ENCODE data around the gene CPNE9. TPM values are rescaled to one million over a fixed set of nuclear protein-coding genes. Genes with fewer than 3 reads are reported as not detected.

Gene CPNE9
- total RNA-seq, 2 experiments from 2014 or later: not detected

DNA sequence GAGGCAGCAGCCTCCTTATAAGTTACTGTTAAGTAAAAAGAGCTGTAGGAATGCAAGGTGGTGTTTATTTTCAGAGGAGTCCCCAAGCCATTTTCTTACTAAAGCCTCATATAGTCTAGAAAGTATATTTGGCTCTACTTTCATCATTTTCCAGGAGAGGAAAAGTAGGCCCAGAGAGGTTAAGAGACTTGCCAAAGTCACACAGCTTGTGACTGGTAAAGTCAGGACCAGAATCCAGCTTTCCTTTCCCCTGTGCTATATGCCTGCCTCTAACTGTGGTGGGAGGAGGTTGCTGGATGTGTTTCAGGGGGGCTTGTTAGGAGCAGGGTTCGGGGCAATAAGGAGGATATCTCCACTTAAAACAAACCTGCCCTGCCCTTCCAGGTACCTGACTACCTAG lies 38.9 kb downstream of the CPNE9 start:
- ChIA-PET POLR2A (interaction anchor here (1.4 kb wide), 1 partner anchor 11 kb away, joined by 3 read pairs; the partner anchor contains the start of gene BRPF1), CTCF (interaction anchor here (1.3 kb wide), 2 partner anchors 10 to 16 kb away, joined by 3 to 4 read pairs; partner anchors contain the start of gene BRPF1)
- Mint-ChIP-seq H3K4me1 (ENCODE audit: low read depth) (peaks cover 19% of the 10 kb centered on the region), H3K27me3 (no peaks in the 10 kb centered on the region), H3K36me3 (peaks cover 70% of the 10 kb centered on the region), H3K9me3 (no peaks in the 10 kb centered on the region), H3K4me3 (no peak overlapping the region), H3K27ac (no peak overlapping the region)
- DNase-seq: no peak
- intact Hi-C loops (cut with micrococcal nuclease): no loop called here

GRCh38 chr3:9743548-9743947 lies 39.9 kb downstream of the CPNE9 start:
- intact Hi-C loops (cut with micrococcal nuclease): no loop called here
- ChIA-PET POLR2A (interaction anchor here (0.7 kb wide), 1 partner anchor 11 kb away, joined by 3 read pairs; no protein-coding TSS in a partner anchor), CTCF (interaction anchor here (1.3 kb wide), 1 partner anchor 11 kb away, joined by 3 read pairs; the partner anchor contains the start of gene BRPF1)
- Mint-ChIP-seq H3K36me3 (peaks cover 70% of the 10 kb centered on the region), H3K9me3 (no peaks in the 10 kb centered on the region), H3K4me1 (ENCODE audit: low read depth) (peaks cover 19% of the 10 kb centered on the region), H3K27ac (no peak overlapping the region), H3K27me3 (no peaks in the 10 kb centered on the region), H3K4me3 (no peak overlapping the region)
- no peak for DNase-seq

- Mint-ChIP-seq H3K9me3 (no peaks in the 10 kb centered on the region), H3K27me3 (no peaks in the 10 kb centered on the region), H3K4me3 (no peak overlapping the region), H3K4me1 (ENCODE audit: low read depth) (peaks cover 20% of the 10 kb centered on the region), H3K27ac (no peak overlapping the region), H3K36me3 (peaks cover 67% of the 10 kb centered on the region)
- CTCF ChIA-PET: no interaction called here
- no peak for DNase-seq
- intact Hi-C loops (cut with micrococcal nuclease): no loop called here
- POLR2A ChIA-PET: no interaction called here
Observed at GRCh38 chr3:9744162-9744561, 40.5 kb downstream of the CPNE9 start.

DNA sequence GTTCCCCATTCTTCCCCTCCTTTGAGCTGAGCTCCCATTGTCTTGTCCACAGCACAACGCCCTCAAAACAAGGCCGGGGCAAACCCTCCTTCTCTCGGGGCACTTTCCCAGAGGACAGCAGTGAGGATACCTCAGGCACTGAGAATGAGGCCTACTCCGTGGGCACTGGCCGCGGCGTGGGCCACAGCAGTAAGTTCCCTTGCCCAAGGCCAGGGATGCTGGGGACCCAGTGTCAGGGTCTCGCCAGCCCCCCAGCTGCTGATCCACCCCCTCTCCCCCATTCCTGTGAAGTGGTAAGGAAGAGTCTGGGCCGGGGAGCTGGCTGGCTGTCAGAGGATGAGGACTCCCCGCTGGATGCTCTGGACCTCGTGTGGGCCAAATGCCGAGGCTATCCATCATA lies 41.9 kb downstream of the CPNE9 start:
- Mint-ChIP-seq H3K27ac (no peak overlapping the region), H3K4me3 (no peak overlapping the region), H3K27me3 (no peaks in the 10 kb centered on the region), H3K36me3 (peaks cover 61% of the 10 kb centered on the region), H3K4me1 (ENCODE audit: low read depth) (peaks cover 23% of the 10 kb centered on the region), H3K9me3 (no peaks in the 10 kb centered on the region)
- CTCF ChIA-PET: interaction anchor here (1.3 kb wide), 1 partner anchor 18 kb away, joined by 4 read pairs; no protein-coding TSS in a partner anchor
- intact Hi-C loops (cut with micrococcal nuclease): no loop called here
- POLR2A ChIA-PET: no interaction called here
- DNase-seq: no peak

- DNase-seq: peak; percentile 57
- Mint-ChIP-seq H3K36me3 (peaks cover 60% of the 10 kb centered on the region), H3K4me3 (no peak overlapping the region), H3K9me3 (no peaks in the 10 kb centered on the region), H3K27ac (peak overlapping the region; percentile 74), H3K27me3 (no peaks in the 10 kb centered on the region), H3K4me1 (ENCODE audit: low read depth) (peaks cover 30% of the 10 kb centered on the region)
- POLR2A ChIA-PET: no interaction called here
- CTCF ChIA-PET: interaction anchor here (1.3 kb wide), 1 partner anchor 19 kb away, joined by 4 read pairs; no protein-coding TSS in a partner anchor
- intact Hi-C loops (cut with micrococcal nuclease): no loop called here
Observed at GRCh38 chr3:9746330-9746729, 42.7 kb downstream of the CPNE9 start.

DNA sequence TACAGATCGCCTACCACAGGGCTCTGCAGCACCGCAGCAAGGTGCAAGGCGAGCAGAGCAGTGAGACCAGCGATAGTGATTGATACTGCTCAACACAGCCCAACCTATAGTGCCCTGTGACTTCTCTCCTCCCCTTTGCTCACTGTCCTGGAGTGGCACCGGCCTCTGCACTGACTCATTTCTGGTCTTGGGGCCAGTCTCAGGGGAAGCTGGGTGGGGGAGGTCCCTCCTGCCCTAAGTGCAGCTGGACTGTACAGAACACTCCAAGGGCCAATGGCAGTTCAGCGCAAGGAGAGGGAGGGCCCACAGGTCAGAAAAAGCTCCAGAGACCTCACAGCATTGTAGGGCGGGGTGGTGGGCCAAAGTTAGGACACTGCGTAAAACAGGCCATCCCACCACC lies 43.6 kb downstream of the CPNE9 start:
- Mint-ChIP-seq H3K27me3 (no peaks in the 10 kb centered on the region), H3K4me1 (ENCODE audit: low read depth) (peaks cover 39% of the 10 kb centered on the region), H3K4me3 (no peak overlapping the region), H3K27ac (peak overlapping the region; percentile 74), H3K9me3 (no peaks in the 10 kb centered on the region), H3K36me3 (peaks cover 67% of the 10 kb centered on the region)
- intact Hi-C loops (cut with micrococcal nuclease): no loop called here
- ChIA-PET CTCF (no interaction called here), POLR2A (interaction anchor here (1.4 kb wide), 1 partner anchor 15 kb away, joined by 3 read pairs; no protein-coding TSS in a partner anchor)
- DNase-seq: peak; percentile 27

GRCh38 chr3:9748031-9748430 lies 44.4 kb downstream of the CPNE9 start:
- intact Hi-C loops (cut with micrococcal nuclease): no loop called here
- Mint-ChIP-seq H3K27me3 (no peaks in the 10 kb centered on the region), H3K36me3 (peaks cover 68% of the 10 kb centered on the region), H3K4me3 (no peak overlapping the region), H3K4me1 (ENCODE audit: low read depth) (peaks cover 39% of the 10 kb centered on the region), H3K9me3 (no peaks in the 10 kb centered on the region), H3K27ac (no peak overlapping the region)
- no peak for DNase-seq
- CTCF ChIA-PET: interaction anchor here (2.8 kb wide), 1 partner anchor 15 kb away, joined by 8 read pairs; no protein-coding TSS in a partner anchor
- POLR2A ChIA-PET: interaction anchor here (0.6 to 3.8 kb wide), 3 partner anchors 11 to 45 kb away, joined by 3 to 24 read pairs (median 3); partner anchors contain the start of genes ARPC4 and TADA3

GRCh38 chr3:9749296-9749644 lies 45.6 kb downstream of the CPNE9 start:
- intact Hi-C loops (cut with micrococcal nuclease): loop anchor here (1.0 kb wide), 2 partner anchors 20 to 100 kb away; partner anchors contain the start of genes CAMK1 and MTMR14
- peaks cover 66% of the 10 kb centered on the region for H3K36me3 Mint-ChIP-seq
- H3K27me3 Mint-ChIP-seq: no peaks in the 10 kb centered on the region
- H3K9me3 Mint-ChIP-seq: no peaks in the 10 kb centered on the region
- no peak for DNase-seq
- CTCF ChIA-PET: interaction anchor here (0.7 to 2.8 kb wide), 9 partner anchors 11 to 184 kb away, joined by 3 to 12 read pairs (median 5); partner anchors contain the start of genes ARPC4, BRPF1, CRELD1 and TADA3
- H3K27ac Mint-ChIP-seq: peak overlapping the region; percentile 88
- POLR2A ChIA-PET: interaction anchor here (0.7 to 3.8 kb wide), 5 partner anchors 20 to 56 kb away, joined by 3 to 24 read pairs (median 3); partner anchors contain the start of genes ARPC4, CAMK1 and TADA3
- peaks cover 44% of the 10 kb centered on the region for H3K4me1 Mint-ChIP-seq (ENCODE audit: low read depth)
- H3K4me3 Mint-ChIP-seq: peak overlapping the region; percentile 96

DNA sequence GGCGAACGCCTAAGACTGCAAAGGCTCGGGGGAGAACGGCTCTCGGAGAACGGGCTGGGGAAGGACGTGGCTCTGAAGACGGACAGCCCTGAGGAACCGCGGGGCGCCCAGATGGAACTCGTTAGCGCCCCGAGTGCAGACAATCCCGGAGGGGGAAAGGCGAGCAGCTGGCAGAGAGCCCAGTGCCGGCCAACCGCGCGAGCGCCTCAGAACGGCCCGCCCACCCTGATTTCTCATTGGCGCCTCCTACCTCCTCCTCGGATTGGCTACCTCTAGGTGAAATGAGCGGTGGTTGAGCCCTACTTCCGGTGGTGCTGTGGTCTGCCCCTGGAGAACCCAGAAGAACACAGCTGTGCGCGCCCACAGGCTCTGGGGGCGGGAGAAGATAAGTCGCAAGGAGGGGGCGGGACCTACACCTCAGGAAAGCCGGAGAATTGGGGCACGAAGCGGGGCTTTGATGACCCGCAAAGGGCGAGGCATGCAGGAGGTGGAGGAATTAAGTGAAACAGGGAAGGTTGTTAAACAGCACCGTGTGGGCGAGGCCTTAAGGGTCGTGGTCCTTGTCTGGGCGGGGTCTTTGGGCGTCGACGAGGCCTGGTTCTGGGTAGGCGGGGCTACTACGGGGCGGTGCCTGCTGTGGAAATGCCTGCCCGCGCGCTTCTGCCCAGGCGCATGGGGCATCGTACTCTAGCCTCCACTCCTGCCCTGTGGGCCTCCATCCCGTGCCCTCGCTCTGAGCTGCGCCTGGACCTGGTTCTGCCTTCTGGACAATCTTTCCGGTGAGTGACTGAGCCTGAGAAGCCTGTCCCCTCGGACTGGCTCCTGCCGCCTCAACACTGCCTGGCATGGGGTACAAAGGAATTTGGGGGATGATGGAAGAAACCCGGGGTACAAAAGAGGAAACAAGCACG lies 46.3 kb downstream of the CPNE9 start, which contains the start of gene OGG1:
Gene OGG1, plus strand, starts transcription at position 308 of the 911 bp plus-strand sequence. Its CDS starts 335 bp downstream, at position 643.
- Mint-ChIP-seq H3K4me1 (ENCODE audit: low read depth) (peaks cover 50% of the 10 kb centered on the region), H3K27me3 (no peaks in the 10 kb centered on the region), H3K4me3 (peak within 1 kb of the TSS; percentile 96), H3K27ac (peak within 1 kb of the TSS; percentile 88), H3K36me3 (peaks cover 65% of the 10 kb centered on the region), H3K9me3 (no peaks in the 10 kb centered on the region)
- DNase-seq: peak; percentile 98
- ChIA-PET CTCF (interaction anchor here (0.7 to 2.8 kb wide), 13 partner anchors 12 to 183 kb away, joined by 3 to 12 read pairs (median 4); partner anchors contain the start of genes ARPC4, BRPF1, CRELD1 and TADA3), POLR2A (interaction anchor here (0.6 to 3.8 kb wide), 11 partner anchors 13 to 388 kb away, joined by 3 to 24 read pairs (median 3); partner anchors contain the start of genes ARPC4, CAMK1 and TADA3)
- intact Hi-C loops (cut with micrococcal nuclease): loop anchor here (1.0 to 5.0 kb wide), 7 partner anchors 19 to 353 kb away; partner anchors contain the start of genes BRPF1, CAMK1, MTMR14 and SETD5

GRCh38 chr3:9750556-9751411 lies 47.2 kb downstream of the CPNE9 start:
- H3K4me1 Mint-ChIP-seq (ENCODE audit: low read depth): peaks cover 51% of the 10 kb centered on the region
- intact Hi-C loops (cut with micrococcal nuclease): loop anchor here (1.0 to 5.0 kb wide), 5 partner anchors 19 to 353 kb away; partner anchors contain the start of genes BRPF1, SETD5 and TADA3
- H3K27me3 Mint-ChIP-seq: no peaks in the 10 kb centered on the region
- ChIA-PET POLR2A (interaction anchor here (0.6 to 3.8 kb wide), 8 partner anchors 13 to 681 kb away, joined by 3 to 24 read pairs (median 3); partner anchors contain the start of genes ARPC4 and TADA3), CTCF (interaction anchor here (0.7 to 2.8 kb wide), 6 partner anchors 18 to 75 kb away, joined by 3 to 11 read pairs (median 4); partner anchors contain the start of genes ARPC4 and TADA3)
- H3K4me3 Mint-ChIP-seq: peak overlapping the region; percentile 96
- peak overlapping the region; percentile 88 for H3K27ac Mint-ChIP-seq
- H3K9me3 Mint-ChIP-seq: no peaks in the 10 kb centered on the region
- peak; percentile 29 for DNase-seq
- peaks cover 65% of the 10 kb centered on the region for H3K36me3 Mint-ChIP-seq

DNA sequence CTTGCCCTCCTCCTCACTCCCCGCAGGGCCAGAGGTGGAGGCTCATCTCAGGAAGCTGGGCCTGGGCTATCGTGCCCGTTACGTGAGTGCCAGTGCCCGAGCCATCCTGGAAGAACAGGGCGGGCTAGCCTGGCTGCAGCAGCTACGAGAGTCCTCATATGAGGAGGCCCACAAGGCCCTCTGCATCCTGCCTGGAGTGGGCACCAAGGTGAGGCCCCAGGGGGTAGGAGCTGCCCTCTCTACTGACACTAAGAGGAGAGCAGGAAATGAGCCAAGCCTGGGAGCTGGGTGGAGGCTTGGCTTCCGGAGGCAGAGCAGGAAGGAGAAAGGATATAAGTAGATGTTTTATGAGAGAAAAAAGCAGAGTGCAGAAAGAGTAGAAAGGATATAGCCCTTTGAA lies 51.0 kb downstream of the CPNE9 start:
- intact Hi-C loops (cut with micrococcal nuclease): loop anchor here (5.0 kb wide), 1 partner anchor 357 kb away; the partner anchor contains the start of gene SETD5
- H3K4me3 Mint-ChIP-seq: no peak overlapping the region

More for the DNA sequence above, 51.0 kb downstream of the CPNE9 start:
- DNase-seq: no peak
- ChIA-PET POLR2A (interaction anchor here (1.2 kb wide), 1 partner anchor 8 kb away, joined by 4 read pairs; no protein-coding TSS in a partner anchor), CTCF (interaction anchor here (1.5 kb wide), 1 partner anchor 27 kb away, joined by 5 read pairs; no protein-coding TSS in a partner anchor)
- Mint-ChIP-seq H3K4me1 (ENCODE audit: low read depth) (peaks cover 30% of the 10 kb centered on the region), H3K36me3 (peaks cover 60% of the 10 kb centered on the region), H3K27me3 (no peaks in the 10 kb centered on the region), H3K27ac (peak overlapping the region; percentile 66), H3K9me3 (no peaks in the 10 kb centered on the region)
